Gastrocnemius medialis (tissue), 4 donors: ENCODE results near the gene ZNF451.

ENCODE experiments used
- CTCF ChIP-seq, 5 experiments: fragments of 450-650 bp in 3 of 5; fragments of 200-600 bp in 2 of 5; sonication (generic) in 2 of 5; IDR thresholded peaks in 4 of 5; conservative IDR thresholded peaks in 1 of 5; 1 replicate in 4 of 5; 2 replicates in 1 of 5; pipeline ENCODE4 v1.5.1; 2016 to 2019; ENCODE audit warnings: antibody characterized with exemption in 5 of 5, mild to moderate bottlenecking in 3 of 5, moderate library complexity in 3 of 5
- POLR2A ChIP-seq, 2 donors: fragments of 450-650 bp; IDR thresholded peaks; one replicate each; pipeline ENCODE4 v1.6.1; 2017; ENCODE audit warnings: antibody characterized with exemption in 2 of 2, mild to moderate bottlenecking in 2 of 2, moderate library complexity in 2 of 2

GRCh38 chr6:57147401-57147800, 57.4 kb downstream of the ZNF451 start:
- TF ChIP-seq CTCF (IDR thresholded peaks at IDR 0.05 in 4 of 5, conservative IDR thresholded peaks at IDR 0.05 in 1 of 5) (no peak), POLR2A (IDR thresholded peaks at IDR 0.05) (no peak)
